A549 (cell line): Measurements from ENCODE around the gene RAPGEF3. TPM values are rescaled to one million over a fixed set of nuclear protein-coding genes. Genes with fewer than 3 reads are reported as not detected.
A peak's percentile ranks its signal among the peaks of the same experiment; 100 is the strongest.

Experiments
- ATAC-seq, 2 experiments: fragments of 200-7000 bp in 1 of 2; fragments of >200 bp in 1 of 2; cut with Nextera tagmentation in 1 of 2; cut with Tn5 transposase in 1 of 2; 3 replicates each; pipeline versions ENCODE4 v1.8.0 to v1.9.1; 2018 to 2020; ENCODE audit warnings: mild to moderate bottlenecking in 1 of 2, moderate library complexity in 1 of 2
- CTCF ChIA-PET: fragments of 300-600 bp; sonication (Branson Sonifier 250); formaldehyde crosslinking; extraction: SDS; loops from one replicate; lab custom pipeline; 2021; ENCODE audit warnings: antibody characterized with exemption, inconsistent platforms; lab: Yijun Ruan, JAX
- POLR2A ChIA-PET: fragments of 350-600 bp; formaldehyde crosslinking; extraction: SDS; loops from one replicate; lab custom pipeline; 2021; ENCODE audit warnings: antibody characterized with exemption, inconsistent platforms; lab: Yijun Ruan, JAX
- DNase-seq, 2 experiments: peaks; one replicate each; pipeline versions ENCODE4 v3.0.0 to v3.0.0-alpha.2; 2011 to 2016; ENCODE audit warnings: low read depth in 1 of 2, low spot score in 1 of 2
- FAIRE-seq: peaks from 2 replicates; lab custom pipeline; 2011; peaks lifted over from hg19 to GRCh38; lab: Jason Lieb, UNC
- H3K27ac ChIP-seq, 2 experiments: fragments of >200 bp; sonication (Bioruptor Twin); formaldehyde crosslinking; 3 replicates each; pipeline ENCODE4 v1.5.1; 2016 to 2017
- H3K4me1 ChIP-seq: fragments of >200 bp; sonication (Bioruptor Twin); formaldehyde crosslinking; 3 replicates; pipeline ENCODE4 v1.6.1; 2016
- H3K4me2 ChIP-seq: fragments of >200 bp; sonication (Bioruptor Twin); formaldehyde crosslinking; 3 replicates; pipeline ENCODE4 v1.6.1; 2016
- H3K4me3 ChIP-seq: fragments of >200 bp; sonication (Bioruptor Twin); formaldehyde crosslinking; 3 replicates; pipeline ENCODE4 v1.5.1; 2016
- H3K9me3 ChIP-seq: fragments of >200 bp; sonication (Bioruptor Twin); formaldehyde crosslinking; 3 replicates; pipeline ENCODE4 v1.6.1; 2016
- BHLHE40 ChIP-seq: IDR thresholded peaks from 2 replicates; pipeline ENCODE4 v1.6.1; 2012; ENCODE audit warnings: low read depth, low read length, inconsistent platforms
- CBX8 ChIP-seq: fragments of 200-600 bp; sonication (generic); IDR thresholded peaks from 2 replicates; pipeline ENCODE4 v1.6.1; 2016
- CEBPB ChIP-seq, 2 experiments: fragments of >200 bp in 1 of 2; sonication (Bioruptor Twin) in 1 of 2; formaldehyde crosslinking in 1 of 2; IDR thresholded peaks; 2 replicates each; pipeline ENCODE4 v1.6.1; 2012 to 2016
- E2F6 ChIP-seq: IDR thresholded peaks from 2 replicates; pipeline ENCODE4 v1.6.1; 2012; ENCODE audit warnings: low read depth, borderline replicate concordance
- FOSL2 ChIP-seq, 2 experiments: fragments of 450-650 bp in 1 of 2; fragments of >200 bp in 1 of 2; sonication (Bioruptor Twin) in 1 of 2; formaldehyde crosslinking; IDR thresholded peaks; 2 replicates each; pipeline versions ENCODE4 v1.5.0 to v1.6.1; 2016 to 2020; ENCODE audit warnings: mild to moderate bottlenecking in 1 of 2, moderate library complexity in 1 of 2
- HOXB13 ChIP-seq: fragments of 250-450 bp; sonication (Bioruptor Pico); IDR thresholded peaks from 2 replicates; pipeline ENCODE4 v1.5.0; 2020; ENCODE audit warnings: low read depth, mild to moderate bottlenecking, moderate library complexity
- JUN ChIP-seq, 2 experiments: fragments of >200 bp; sonication (Bioruptor Twin); formaldehyde crosslinking; IDR thresholded peaks; 2 replicates in 1 of 2; 3 replicates in 1 of 2; pipeline ENCODE4 v1.6.1; 2016 to 2017
- JUNB ChIP-seq: fragments of >200 bp; sonication (Bioruptor Twin); formaldehyde crosslinking; IDR thresholded peaks from 2 replicates; pipeline ENCODE4 v1.6.1; 2016
- MAFK ChIP-seq: fragments of 450-650 bp; IDR thresholded peaks from 2 replicates; pipeline ENCODE4 v1.6.1; 2014; ENCODE audit not compliant: partially characterized antibody
- MAX ChIP-seq: IDR thresholded peaks from 2 replicates; pipeline ENCODE4 v1.6.1; 2012
- MYC ChIP-seq: IDR thresholded peaks from 2 replicates; pipeline ENCODE4 v1.6.1; 2012; ENCODE audit warnings: mild to moderate bottlenecking, inconsistent platforms, low read length, improper control_type of control experiment, borderline replicate concordance
- NFE2L2 ChIP-seq: fragments of 150-350 bp; conservative IDR thresholded peaks from 2 replicates; pipeline ENCODE4 v1.6.1; 2014; ENCODE audit warnings: low read length
- NPAS2 ChIP-seq: fragments of 250-450 bp; sonication (Bioruptor Pico); IDR thresholded peaks from 2 replicates; pipeline ENCODE4 v1.8.0; 2022; ENCODE audit warnings: mild to moderate bottlenecking, moderate library complexity, borderline replicate concordance
- PHF8 ChIP-seq: fragments of 200-600 bp; sonication (generic); IDR thresholded peaks from 2 replicates; pipeline ENCODE4 v1.6.1; 2016; ENCODE audit warnings: low read depth, mild to moderate bottlenecking, antibody characterized with exemption, moderate library complexity, borderline replicate concordance
- RAD21 ChIP-seq, 2 experiments: fragments of >200 bp in 1 of 2; sonication (Bioruptor Twin) in 1 of 2; formaldehyde crosslinking in 1 of 2; IDR thresholded peaks in 1 of 2; conservative IDR thresholded peaks in 1 of 2; 2 replicates in 1 of 2; 3 replicates in 1 of 2; pipeline ENCODE4 v1.6.1; 2012 to 2018; ENCODE audit warnings: inconsistent platforms in 1 of 2
- RARB ChIP-seq: fragments of 250-450 bp; sonication (Bioruptor Pico); IDR thresholded peaks from 2 replicates; pipeline ENCODE4 v1.8.0; 2021; ENCODE audit warnings: mild to moderate bottlenecking, moderate library complexity
- REST ChIP-seq: fragments of 200-600 bp; sonication (generic); IDR thresholded peaks from 2 replicates; pipeline ENCODE4 v1.6.1; 2016; ENCODE audit warnings: antibody characterized with exemption, mild to moderate bottlenecking, moderate library complexity
- SMC3 ChIP-seq: fragments of >200 bp; sonication (Bioruptor Twin); formaldehyde crosslinking; IDR thresholded peaks from 3 replicates; pipeline ENCODE4 v1.6.1; 2018; ENCODE audit warnings: inconsistent platforms
- SREBF2 ChIP-seq: fragments of 450-650 bp; IDR thresholded peaks from 2 replicates; pipeline ENCODE4 v1.6.1; 2014; ENCODE audit warnings: mild to moderate bottlenecking, moderate library complexity
- ZSCAN20 ChIP-seq: fragments of 250-450 bp; sonication (Bioruptor Pico); IDR thresholded peaks from 2 replicates; pipeline ENCODE4 v1.8.0; 2022; ENCODE audit warnings: mild to moderate bottlenecking, moderate library complexity
- WGBS: methylation state at CpG from one replicate; pipeline ENCODE4 v1.1.6; 2017; ENCODE audit errors: missing lambda C conversion rate; 5-methylcytosine and 5-hydroxymethylcytosine counted together
- polyA plus RNA-seq, 4 experiments: library from polyadenylated mRNA; depleted of rRNA in 3 of 4; stranded (reverse); fragments of >200 nt; fragmentation: RNase III in 1 of 4; extraction: RNeasy Plus Mini Kit Qiagen cat#74134 plus additional on column Dnase treatment in 1 of 4; gene quantifications; 2 replicates in 3 of 4; 3 replicates in 1 of 4; pipeline ENCODE4 v1.2.3, GENCODE V29; 2011 to 2017
- TF ChIP-seq, protein P1 (sequence below): fragments of >200 bp; sonication (Bioruptor Twin); formaldehyde crosslinking; IDR thresholded peaks from 3 replicates; pipeline ENCODE4 v1.6.1; 2016
- TF ChIP-seq, protein P2 (sequence below): fragments of 250-450 bp; sonication (Bioruptor Pico); IDR thresholded peaks from 2 replicates; pipeline ENCODE4 v1.5.0; 2020; ENCODE audit warnings: low read depth, mild to moderate bottlenecking, moderate library complexity
- TF ChIP-seq, protein P3 (sequence below): fragments of >200 bp; sonication (Bioruptor Twin); formaldehyde crosslinking; IDR thresholded peaks from 2 replicates; pipeline ENCODE4 v1.6.1; 2016

RAPGEF3 gene
- polyA plus RNA-seq, 2 of the 4 experiments (the other 2 are of a cell fraction) = 0.70 to 0.89 TPM

GRCh38 chr12:47777151-47777550 lies 18.5 kb upstream of the RAPGEF3 start:
- TF ChIP-seq HOXB13 (no peak), RARB (CRISPR knock-in tag) (no peak), PHF8 (no peak), BHLHE40 (no peak), ZSCAN20 (CRISPR knock-in tag) (no peak), NPAS2 (CRISPR knock-in tag) (no peak), CEBPB (IDR thresholded peaks at IDR 0.05) (no peak), MYC (no peak), SMC3 (no peak), SREBF2 (no peak), RAD21 (conservative IDR thresholded peaks at IDR 0.05 in 1 of 2, IDR thresholded peaks at IDR 0.05 in 1 of 2) (no peak), NFE2L2 (no peak), FOSL2 (IDR thresholded peaks at IDR 0.05) (no peak), FOSL2 (CRISPR knock-in tag; IDR thresholded peaks at IDR 0.05) (no peak), JUNB (no peak)
- TF ChIP-seq, protein P1, sequence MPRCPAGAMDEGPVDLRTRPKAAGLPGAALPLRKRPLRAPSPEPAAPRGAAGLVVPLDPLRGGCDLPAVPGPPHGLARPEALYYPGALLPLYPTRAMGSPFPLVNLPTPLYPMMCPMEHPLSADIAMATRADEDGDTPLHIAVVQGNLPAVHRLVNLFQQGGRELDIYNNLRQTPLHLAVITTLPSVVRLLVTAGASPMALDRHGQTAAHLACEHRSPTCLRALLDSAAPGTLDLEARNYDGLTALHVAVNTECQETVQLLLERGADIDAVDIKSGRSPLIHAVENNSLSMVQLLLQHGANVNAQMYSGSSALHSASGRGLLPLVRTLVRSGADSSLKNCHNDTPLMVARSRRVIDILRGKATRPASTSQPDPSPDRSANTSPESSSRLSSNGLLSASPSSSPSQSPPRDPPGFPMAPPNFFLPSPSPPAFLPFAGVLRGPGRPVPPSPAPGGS = no peak
- TF ChIP-seq, protein P2, sequence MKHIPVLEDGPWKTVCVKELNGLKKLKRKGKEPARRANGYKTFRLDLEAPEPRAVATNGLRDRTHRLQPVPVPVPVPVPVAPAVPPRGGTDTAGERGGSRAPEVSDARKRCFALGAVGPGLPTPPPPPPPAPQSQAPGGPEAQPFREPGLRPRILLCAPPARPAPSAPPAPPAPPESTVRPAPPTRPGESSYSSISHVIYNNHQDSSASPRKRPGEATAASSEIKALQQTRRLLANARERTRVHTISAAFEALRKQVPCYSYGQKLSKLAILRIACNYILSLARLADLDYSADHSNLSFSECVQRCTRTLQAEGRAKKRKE = no peak
- TF ChIP-seq, all 56 proteins: peak for 0
- no peak for ATAC-seq
- ChIA-PET CTCF (interaction anchor here (0.6 to 59.0 kb wide), 13 partner anchors 8 to 566 kb away, joined by 3 to 1532 read pairs (median 10); partner anchors contain the start of genes ENDOU, RAPGEF3, RPAP3 and SLC48A1), POLR2A (no interaction called here)
- no peak for FAIRE-seq
- no peak overlapping the region for H3K4me3 ChIP-seq
- H3K27ac ChIP-seq = peak overlapping the region; percentile 84 to 96
- WGBS = 93% methylated on average over 1 of the region's 1 CpG
- no peak for DNase-seq
- no peaks in the 10 kb centered on the region for H3K9me3 ChIP-seq
- H3K4me1 ChIP-seq = peaks cover 56% of the 10 kb centered on the region
- H3K4me2 ChIP-seq = peak overlapping the region; percentile 74

DNA sequence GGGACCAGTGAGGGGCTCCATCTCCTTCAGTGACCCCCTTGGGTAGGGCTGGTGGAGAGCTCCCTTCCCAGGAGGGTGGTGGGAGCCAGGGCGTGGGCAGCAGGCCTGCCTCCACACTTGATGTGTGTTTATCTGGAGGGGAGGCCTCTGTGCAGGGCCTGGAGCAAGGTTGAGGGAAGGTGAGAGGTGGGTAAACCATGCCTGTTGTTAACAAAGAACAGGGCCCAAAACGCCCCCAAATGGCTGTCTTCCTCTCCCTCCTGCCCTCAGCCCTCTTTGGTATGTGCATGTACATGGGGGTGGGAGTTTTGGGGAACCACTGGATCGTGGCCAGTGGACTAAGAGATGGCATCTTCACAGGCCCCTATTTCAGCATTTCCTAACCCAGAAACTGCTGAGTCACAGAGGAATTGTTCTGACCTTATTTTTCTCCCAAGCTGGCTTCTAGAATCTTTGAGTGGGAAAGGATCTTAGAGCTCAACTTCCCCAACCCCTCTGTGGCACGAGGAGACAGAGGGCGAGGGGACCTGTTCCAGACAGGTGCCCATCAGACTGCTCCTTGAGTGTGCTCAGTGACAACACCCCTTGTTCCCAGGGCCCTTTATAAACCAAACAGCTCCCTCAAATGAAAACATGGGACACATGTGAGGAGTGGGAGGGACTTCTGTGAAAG lies 17.9 kb upstream of the RAPGEF3 start:
- no peak for FAIRE-seq
- H3K9me3 ChIP-seq = no peaks in the 10 kb centered on the region
- 65% methylated on average over 5 of the region's 5 CpGs for WGBS
- TF ChIP-seq CBX8 (no peak), NPAS2 (CRISPR knock-in tag) (no peak), ZSCAN20 (CRISPR knock-in tag) (no peak), MAX (no peak), SREBF2 (no peak), REST (no peak), MYC (no peak), NFE2L2 (peak; percentile 85), RARB (CRISPR knock-in tag) (no peak), JUN (IDR thresholded peaks at IDR 0.05) (no peak), E2F6 (peak; percentile 26; the same call in 1 of the 2 replicates), MAFK (peak; percentile 95)
- TF ChIP-seq, protein P3, sequence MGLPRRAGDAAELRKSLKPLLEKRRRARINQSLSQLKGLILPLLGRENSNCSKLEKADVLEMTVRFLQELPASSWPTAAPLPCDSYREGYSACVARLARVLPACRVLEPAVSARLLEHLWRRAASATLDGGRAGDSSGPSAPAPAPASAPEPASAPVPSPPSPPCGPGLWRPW = no peak
- TF ChIP-seq, all 56 proteins: peak for 3
- ATAC-seq (no peak), DNase-seq (no peak)
- ChIA-PET POLR2A (no interaction called here), CTCF (interaction anchor here (0.6 to 59.0 kb wide), 11 partner anchors 7 to 565 kb away, joined by 3 to 1532 read pairs (median 12); partner anchors contain the start of genes ENDOU, RAPGEF3, RPAP3 and SLC48A1)
- H3K27ac ChIP-seq = peak overlapping the region; percentile 84 to 96
- no peak overlapping the region for H3K4me3 ChIP-seq
- peak overlapping the region; percentile 74 for H3K4me2 ChIP-seq
- H3K4me1 ChIP-seq = peaks cover 57% of the 10 kb centered on the region
